ENCODE results near the gene PNMA8A. TPM values are rescaled to one million over a fixed set of nuclear protein-coding genes. Genes with fewer than 3 reads are reported as not detected.

The PNMA8A gene
- total RNA-seq, 4 donors from 2014 or later = 0.30 to 4.0 (median 2.7) TPM

DNA sequence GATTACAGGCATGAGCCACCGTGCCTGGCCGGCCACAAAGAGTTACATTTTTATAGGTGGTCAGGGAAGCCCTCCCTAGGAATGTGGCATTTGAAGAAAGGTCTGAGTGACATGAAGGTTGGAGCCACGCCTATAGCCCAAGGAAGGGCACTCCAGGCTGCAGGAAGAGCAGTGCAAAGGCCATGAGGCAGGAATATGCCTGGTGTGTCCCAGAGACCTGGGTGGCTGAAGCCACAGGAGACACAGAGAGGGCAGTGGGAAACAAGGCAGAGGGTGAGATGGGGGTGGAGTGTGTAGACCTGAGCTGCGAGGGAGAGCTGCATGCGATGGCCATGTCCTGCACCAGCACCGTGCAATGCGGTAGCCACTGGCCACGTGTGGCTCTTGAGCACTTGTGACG lies 19.4 kb upstream of the PNMA8A start:
- TF ChIP-seq POLR2A (IDR thresholded peaks at IDR 0.05) = no peak
- TF ChIP-seq, protein P1, sequence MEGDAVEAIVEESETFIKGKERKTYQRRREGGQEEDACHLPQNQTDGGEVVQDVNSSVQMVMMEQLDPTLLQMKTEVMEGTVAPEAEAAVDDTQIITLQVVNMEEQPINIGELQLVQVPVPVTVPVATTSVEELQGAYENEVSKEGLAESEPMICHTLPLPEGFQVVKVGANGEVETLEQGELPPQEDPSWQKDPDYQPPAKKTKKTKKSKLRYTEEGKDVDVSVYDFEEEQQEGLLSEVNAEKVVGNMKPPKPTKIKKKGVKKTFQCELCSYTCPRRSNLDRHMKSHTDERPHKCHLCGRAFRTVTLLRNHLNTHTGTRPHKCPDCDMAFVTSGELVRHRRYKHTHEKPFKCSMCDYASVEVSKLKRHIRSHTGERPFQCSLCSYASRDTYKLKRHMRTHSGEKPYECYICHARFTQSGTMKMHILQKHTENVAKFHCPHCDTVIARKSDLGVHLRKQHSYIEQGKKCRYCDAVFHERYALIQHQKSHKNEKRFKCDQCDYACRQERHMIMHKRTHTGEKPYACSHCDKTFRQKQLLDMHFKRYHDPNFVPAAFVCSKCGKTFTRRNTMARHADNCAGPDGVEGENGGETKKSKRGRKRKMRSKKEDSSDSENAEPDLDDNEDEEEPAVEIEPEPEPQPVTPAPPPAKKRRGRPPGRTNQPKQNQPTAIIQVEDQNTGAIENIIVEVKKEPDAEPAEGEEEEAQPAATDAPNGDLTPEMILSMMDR (IDR thresholded peaks at IDR 0.05) = no peak
- WGBS, 2 donors = 89 to 93% methylated on average over 9 of the region's 9 CpGs
- intact Hi-C loops (cut with DNase I; ENCODE audit: low total_unique reads) = no loop called here
- H3K4me3 ChIP-seq (ENCODE audit: low read depth, poor library complexity, severe bottlenecking) = no peak overlapping the region
- no peak for DNase-seq (ENCODE audit: low spot score in 2 of 2)

DNA sequence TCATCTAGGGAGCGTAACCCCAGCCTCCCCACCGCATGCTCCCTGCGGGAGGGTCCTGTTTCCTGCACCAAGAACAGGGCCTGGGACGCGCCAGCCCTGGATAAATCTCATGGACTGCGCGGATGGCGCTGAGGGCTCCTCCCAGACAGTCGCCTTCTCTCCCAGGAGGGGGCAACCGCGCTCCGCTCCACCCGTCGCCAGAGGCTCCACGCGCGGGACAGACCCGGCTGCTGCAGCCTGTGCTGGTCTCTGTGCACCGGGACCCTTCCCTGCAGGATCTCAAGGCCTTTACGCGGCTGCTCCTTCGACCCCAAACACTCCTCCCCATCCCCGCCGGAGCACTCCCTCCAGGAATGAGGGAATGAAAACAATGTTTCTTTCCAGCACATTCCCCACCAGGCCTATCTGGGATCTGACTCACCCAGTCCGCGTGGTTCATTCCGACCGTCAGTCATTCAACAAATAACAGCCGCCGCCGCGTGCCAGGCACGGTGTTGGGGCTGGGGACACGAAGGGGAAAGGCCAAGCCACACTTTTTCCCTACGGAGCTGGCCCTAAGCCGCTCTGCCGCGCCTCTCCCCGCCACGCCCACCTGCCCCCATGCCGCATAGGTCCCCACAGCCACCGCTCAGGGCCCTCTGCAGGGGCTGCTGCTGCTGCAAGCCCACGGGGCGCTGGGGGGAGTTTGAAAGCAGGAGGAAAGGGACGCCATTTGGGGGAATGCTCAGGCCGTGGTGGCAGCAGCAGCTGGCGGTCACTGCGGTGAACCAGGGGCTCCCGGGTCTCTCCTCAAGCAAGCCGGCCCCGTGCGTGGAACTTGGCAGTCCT lies 18.3 kb upstream of the PNMA8A start:
- intact Hi-C loops (cut with DNase I; ENCODE audit: low total_unique reads) = loop anchor here (2.0 kb wide), 1 partner anchor 89 kb away; no protein-coding TSS in a partner anchor
- no peak for TF ChIP-seq POLR2A (IDR thresholded peaks at IDR 0.05)
- TF ChIP-seq, protein P1 (IDR thresholded peaks at IDR 0.05) = no peak
- 14 to 24% methylated on average over 47 to 52 of the region's 52 CpGs for WGBS, 2 donors
- no peak overlapping the region for H3K4me3 ChIP-seq (ENCODE audit: low read depth, poor library complexity, severe bottlenecking)
- DNase-seq (ENCODE audit: low spot score in 2 of 2) = peak in 1 of 2 donors; percentile 91

DNA sequence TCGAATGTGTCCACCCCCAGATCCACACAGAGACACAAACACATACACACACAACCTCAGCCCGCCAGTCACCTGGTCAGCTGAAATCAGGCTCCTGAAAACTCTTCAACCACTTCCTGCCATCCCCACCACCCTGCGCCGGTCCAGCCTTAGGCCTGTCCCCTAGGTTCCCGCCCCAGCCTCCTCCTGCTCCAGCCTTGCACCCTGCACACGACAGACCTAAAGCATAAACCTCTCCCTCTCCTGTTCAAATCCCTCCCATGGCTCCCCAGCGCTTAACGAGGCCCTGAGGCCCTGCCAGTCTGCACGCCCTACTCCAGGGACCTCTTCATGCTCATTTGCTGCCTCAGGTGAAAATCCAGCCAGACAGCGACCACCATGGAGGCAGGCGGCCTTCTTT lies 17.2 kb upstream of the PNMA8A start:
- no peak for DNase-seq (ENCODE audit: low spot score in 2 of 2)
- intact Hi-C loops (cut with DNase I; ENCODE audit: low total_unique reads) = loop anchor here (2.0 kb wide), 1 partner anchor 88 kb away; no protein-coding TSS in a partner anchor
- H3K4me3 ChIP-seq (ENCODE audit: low read depth, poor library complexity, severe bottlenecking) = no peak overlapping the region
- TF ChIP-seq, protein P1 (IDR thresholded peaks at IDR 0.05) = no peak
- no peak for TF ChIP-seq POLR2A (IDR thresholded peaks at IDR 0.05)
- 49 to 53% methylated on average over 11 of the region's 11 CpGs for WGBS, 2 donors

DNA sequence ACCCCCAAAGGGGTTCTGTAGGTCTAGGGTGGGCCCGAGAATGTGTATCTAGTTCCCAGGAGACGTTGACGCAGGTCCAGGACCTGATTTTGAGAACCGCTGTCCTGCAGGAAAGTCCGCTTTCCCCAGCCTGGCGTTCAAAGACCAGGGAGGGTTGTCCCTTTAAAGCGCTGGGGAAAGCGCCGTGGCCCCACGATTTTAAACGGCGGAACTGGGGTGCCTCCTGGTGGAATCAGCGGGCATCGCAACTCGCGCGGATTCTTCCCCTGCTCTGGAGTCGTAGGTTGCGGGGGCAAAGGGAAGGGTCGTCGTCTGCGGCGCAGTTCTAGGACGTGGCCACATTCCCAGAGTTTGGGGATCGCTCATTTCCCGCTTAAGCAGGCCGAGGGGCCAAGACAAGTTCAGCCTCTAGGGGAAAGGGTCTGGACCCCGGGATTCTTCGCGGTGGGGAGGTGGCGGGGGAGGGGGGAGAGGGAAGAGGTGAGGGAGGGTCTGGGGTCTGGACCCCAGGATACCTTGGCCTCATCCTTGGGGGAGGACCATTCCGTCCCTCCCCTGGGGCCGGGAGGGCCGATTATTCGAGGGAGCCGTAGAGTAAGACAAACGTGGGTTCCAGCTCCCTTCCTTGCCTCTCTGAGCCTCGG lies 16.6 kb upstream of the PNMA8A start:
- intact Hi-C loops (cut with DNase I; ENCODE audit: low total_unique reads) = loop anchor here (2.0 kb wide), 1 partner anchor 87 kb away; no protein-coding TSS in a partner anchor
- no peak overlapping the region for H3K4me3 ChIP-seq (ENCODE audit: low read depth, poor library complexity, severe bottlenecking)
- DNase-seq (ENCODE audit: low spot score in 2 of 2) = peak; percentile 62 to 96
- 6 to 7% methylated on average over 36 to 37 of the region's 38 CpGs for WGBS, 2 donors
- TF ChIP-seq, protein P1 (IDR thresholded peaks at IDR 0.05) = peak in 2 of 3 donors; percentile 40 to 90
- TF ChIP-seq POLR2A (IDR thresholded peaks at IDR 0.05) = no peak

DNA sequence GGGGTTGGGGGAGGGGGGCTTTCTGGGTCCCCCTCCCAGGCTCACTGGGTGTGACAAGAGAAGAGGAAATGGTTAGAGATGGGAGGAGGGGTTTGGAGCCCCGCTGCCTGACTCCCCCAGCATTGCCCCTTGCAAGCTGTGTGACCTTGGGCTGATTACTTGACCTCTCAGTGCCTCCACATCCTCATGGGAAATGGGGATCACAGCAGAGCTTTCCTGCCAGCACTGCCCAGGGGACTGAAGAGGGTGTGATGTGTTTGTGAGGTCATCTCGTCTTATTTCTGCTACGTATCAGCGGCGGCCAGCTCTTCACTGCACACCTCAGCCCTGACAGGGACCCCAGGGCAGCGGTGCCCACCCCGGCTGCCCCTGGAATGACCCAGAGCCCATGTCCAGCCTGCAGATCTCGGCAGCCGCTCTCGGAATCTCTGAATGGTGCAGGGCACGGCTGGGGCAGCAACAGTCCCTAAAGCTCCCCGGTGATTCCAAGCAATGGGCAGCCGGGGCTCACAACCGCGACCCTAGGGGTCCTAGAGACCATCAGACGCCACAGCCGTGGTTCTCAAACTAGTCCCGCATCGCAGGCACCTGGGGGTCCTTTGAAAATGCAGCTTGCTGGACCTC lies 15.9 kb upstream of the PNMA8A start:
- H3K4me3 ChIP-seq (ENCODE audit: low read depth, poor library complexity, severe bottlenecking) = no peak overlapping the region
- intact Hi-C loops (cut with DNase I; ENCODE audit: low total_unique reads) = no loop called here
- no peak for TF ChIP-seq POLR2A (IDR thresholded peaks at IDR 0.05)
- TF ChIP-seq, protein P1 (IDR thresholded peaks at IDR 0.05) = no peak
- 16 to 26% methylated on average over 14 to 17 of the region's 19 CpGs for WGBS, 2 donors
- no peak for DNase-seq (ENCODE audit: low spot score in 2 of 2)

All from lower leg skin (tissue), 4 donors.